Panc1 (cell line): ENCODE measurements around the gene BCR. TPM values are rescaled to one million over a fixed set of nuclear protein-coding genes. Genes with fewer than 3 reads are reported as not detected.

Source experiments
- ATAC-seq: fragments of 200-7000 bp; cut with Tn5 transposase; 2 replicates; pipeline ENCODE4 v1.9.1; 2020; ENCODE audit warnings: mild to moderate bottlenecking, moderate library complexity
- BruUV-seq: library from RNA; stranded (reverse); fragments of 400-500 nt; replicated peaks from 2 replicates; lab custom pipeline; 2021; lab: Mats Ljungman, UMichigan
- CTCF ChIA-PET: fragments of 300-600 bp; sonication (Branson Sonifier 250); formaldehyde crosslinking; loops from one replicate; lab custom pipeline; 2022; ENCODE audit warnings: antibody characterized with exemption; lab: Charles Lee
- POLR2A ChIA-PET: fragments of 300-600 bp; sonication (Branson Sonifier 250); formaldehyde crosslinking; loops from one replicate; lab custom pipeline; 2022; ENCODE audit warnings: antibody characterized with exemption; lab: Charles Lee
- DNase-seq: peaks from one replicate; pipeline ENCODE4 v3.0.0-alpha.2; 2010; ENCODE audit warnings: low read depth, low spot score
- H3K27ac ChIP-seq: 2 replicates; pipeline ENCODE4 v1.5.1; 2011; ENCODE audit warnings: mild to moderate bottlenecking, low read length, inconsistent platforms
- H3K27me3 ChIP-seq: fragments of 200-500 bp; sonication (Bioruptor generic); 2 replicates; pipeline ENCODE4 v1.6.0; 2014; ENCODE audit warnings: low read length, inconsistent platforms; ENCODE audit not compliant: control insufficient read depth, insufficient read depth
- H3K36me3 ChIP-seq: fragments of 200-500 bp; sonication (Bioruptor generic); 2 replicates; pipeline ENCODE4 v1.5.1; 2014; ENCODE audit warnings: inconsistent platforms, mild to moderate bottlenecking, low read length, moderate library complexity; ENCODE audit not compliant: control insufficient read depth, insufficient read depth
- H3K4me1 ChIP-seq: 2 replicates; pipeline ENCODE4 v1.5.1; 2011; ENCODE audit warnings: inconsistent platforms, mild to moderate bottlenecking, low read length, moderate library complexity; ENCODE audit not compliant: control insufficient read depth, insufficient read depth
- H3K4me3 ChIP-seq, 2 experiments: 2 replicates each; pipeline ENCODE4 v1.5.1; 2011 to 2012; ENCODE audit warnings: low read depth in 2 of 2, low read length in 2 of 2, mild to moderate bottlenecking in 2 of 2, inconsistent platforms in 1 of 2, moderate library complexity in 1 of 2
- H3K9me3 ChIP-seq: fragments of 200-500 bp; sonication (Bioruptor generic); 2 replicates; pipeline ENCODE4 v1.5.1; 2014; ENCODE audit warnings: low read depth, mild to moderate bottlenecking, inconsistent platforms, low read length, moderate library complexity; ENCODE audit not compliant: control insufficient read depth, insufficient read depth
- POLR2AphosphoS5 ChIP-seq: IDR thresholded peaks from 2 replicates; pipeline ENCODE4 v1.6.1; 2012; ENCODE audit warnings: mild to moderate bottlenecking, low read depth, low read length, moderate library complexity
- REST ChIP-seq, 2 experiments: IDR thresholded peaks; 2 replicates each; pipeline ENCODE4 v1.6.1; 2011 to 2012; ENCODE audit warnings: low read depth in 2 of 2, control low read depth in 1 of 2, low read length in 1 of 2, mild to moderate bottlenecking in 1 of 2, moderate library complexity in 1 of 2; ENCODE audit not compliant: insufficient read depth in 1 of 2
- SIN3A ChIP-seq: IDR thresholded peaks from 2 replicates; pipeline ENCODE4 v1.6.1; 2012; ENCODE audit warnings: low read depth, mild to moderate bottlenecking, low read length, moderate library complexity, borderline replicate concordance; ENCODE audit not compliant: insufficient read depth
- TCF7L2 ChIP-seq: IDR thresholded peaks from 2 replicates; pipeline ENCODE4 v1.6.1; 2011; ENCODE audit warnings: mild to moderate bottlenecking, low read depth, low read length, inconsistent platforms
- in situ Hi-C: cut with HindIII; loops from 2 replicates; pipeline ENCODE4 v1.10.0; 2016; ENCODE audit warnings: low sequenced_read_pairs, low pct_unique_long_range_greater_than_20kb
- intact Hi-C: fragments of 100-400 bp; cut with micrococcal nuclease; formaldehyde crosslinking; loops from one replicate; pipeline ENCODE4 v1.10.0; 2022; ENCODE audit not compliant: unreplicated experiment
- total RNA-seq: library from RNA; stranded (reverse); gene quantifications from one replicate; pipeline ENCODE4 v1.2.1, GENCODE V29; 2021; ENCODE audit not compliant: unreplicated experiment
- TF ChIP-seq, protein P1 (sequence below): fragments of 450-650 bp; IDR thresholded peaks from 2 replicates; pipeline ENCODE4 v1.5.1; 2017; ENCODE audit warnings: mild to moderate bottlenecking

The BCR gene
- total RNA-seq, 1 experiment from 2014 or later = 32.1 TPM

DNA sequence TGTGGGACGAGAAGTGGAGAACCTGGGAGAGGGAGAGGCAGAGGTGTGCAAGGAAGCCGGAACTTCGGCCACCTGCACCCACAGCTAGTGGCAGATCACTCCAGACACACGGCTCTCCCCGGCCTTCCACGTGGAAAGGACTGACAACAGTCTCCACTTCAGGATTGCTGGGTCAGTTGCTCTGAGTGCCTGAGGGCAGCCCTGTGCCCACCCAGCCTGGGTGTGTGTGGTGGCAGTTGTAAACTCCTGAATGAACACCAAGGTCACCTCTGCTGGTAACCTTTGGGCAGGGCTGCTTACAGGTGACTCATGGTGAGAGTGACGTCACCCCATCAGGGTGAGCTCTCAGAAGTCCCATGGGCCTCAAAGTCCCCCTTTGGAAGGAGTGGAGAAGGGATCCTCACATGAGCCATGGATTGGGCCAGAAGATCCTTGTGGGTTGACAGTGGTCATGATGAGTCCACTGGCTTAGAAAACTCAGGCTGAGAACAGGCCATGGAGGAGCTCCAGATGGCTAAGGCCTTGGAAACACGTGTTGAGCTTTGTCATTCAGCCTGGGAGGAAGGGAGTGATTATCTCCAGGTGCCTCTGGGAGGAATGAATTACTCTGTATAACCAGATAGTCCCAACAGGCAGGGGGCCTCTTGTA, 71.3 kb downstream of the BCR start:
- intact Hi-C loops = no loop called here

DNA sequence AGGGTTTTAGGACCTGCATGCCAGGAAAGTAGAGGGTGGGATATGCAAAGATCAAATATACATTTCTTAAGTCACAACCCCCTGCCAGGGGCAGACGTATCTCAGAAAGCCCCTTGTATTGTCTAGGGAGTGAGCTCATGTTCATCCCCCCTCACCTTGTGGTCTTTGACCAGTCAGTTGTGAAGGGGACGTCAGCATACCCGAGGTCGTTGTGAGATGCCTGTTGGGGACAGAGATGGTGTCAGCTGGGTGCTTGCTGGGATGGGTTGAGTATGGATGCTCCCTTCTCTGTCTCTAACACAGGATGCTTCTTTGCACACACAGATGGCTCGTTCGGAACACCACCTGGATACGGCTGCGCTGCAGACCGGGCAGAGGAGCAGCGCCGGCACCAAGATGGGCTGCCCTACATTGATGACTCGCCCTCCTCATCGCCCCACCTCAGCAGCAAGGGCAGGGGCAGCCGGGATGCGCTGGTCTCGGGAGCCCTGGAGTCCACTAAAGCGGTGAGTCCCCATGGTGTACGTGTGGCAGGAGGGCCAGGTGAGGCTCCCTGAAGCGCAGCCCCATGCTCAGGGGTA, 73.3 kb downstream of the BCR start:
- Histone ChIP-seq H3K9me3 (no peaks in the 10 kb centered on the region), H3K4me3 (no peak overlapping the region), H3K27ac (no peak overlapping the region), H3K27me3 (no peaks in the 10 kb centered on the region), H3K4me1 (no peaks in the 10 kb centered on the region), H3K36me3 (no peaks in the 10 kb centered on the region)
- in situ Hi-C loops (no loop called here), intact Hi-C loops (no loop called here)
- DNase-seq (no peak), ATAC-seq (no peak)
- CTCF ChIA-PET = no interaction called here
- POLR2A ChIA-PET = no interaction called here
- TF ChIP-seq SIN3A (no peak), TCF7L2 (no peak), POLR2AphosphoS5 (no peak), REST (IDR thresholded peaks at IDR 0.05; ENCODE audit: insufficient read depth in 1 of 2, low read depth in 2 of 2, low read length in 1 of 2) (no peak)
- TF ChIP-seq, protein P1, sequence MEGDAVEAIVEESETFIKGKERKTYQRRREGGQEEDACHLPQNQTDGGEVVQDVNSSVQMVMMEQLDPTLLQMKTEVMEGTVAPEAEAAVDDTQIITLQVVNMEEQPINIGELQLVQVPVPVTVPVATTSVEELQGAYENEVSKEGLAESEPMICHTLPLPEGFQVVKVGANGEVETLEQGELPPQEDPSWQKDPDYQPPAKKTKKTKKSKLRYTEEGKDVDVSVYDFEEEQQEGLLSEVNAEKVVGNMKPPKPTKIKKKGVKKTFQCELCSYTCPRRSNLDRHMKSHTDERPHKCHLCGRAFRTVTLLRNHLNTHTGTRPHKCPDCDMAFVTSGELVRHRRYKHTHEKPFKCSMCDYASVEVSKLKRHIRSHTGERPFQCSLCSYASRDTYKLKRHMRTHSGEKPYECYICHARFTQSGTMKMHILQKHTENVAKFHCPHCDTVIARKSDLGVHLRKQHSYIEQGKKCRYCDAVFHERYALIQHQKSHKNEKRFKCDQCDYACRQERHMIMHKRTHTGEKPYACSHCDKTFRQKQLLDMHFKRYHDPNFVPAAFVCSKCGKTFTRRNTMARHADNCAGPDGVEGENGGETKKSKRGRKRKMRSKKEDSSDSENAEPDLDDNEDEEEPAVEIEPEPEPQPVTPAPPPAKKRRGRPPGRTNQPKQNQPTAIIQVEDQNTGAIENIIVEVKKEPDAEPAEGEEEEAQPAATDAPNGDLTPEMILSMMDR = no peak
- BruUV-seq = no TSS peak

More for the DNA sequence above, 71.3 kb downstream of the BCR start:
- CTCF ChIA-PET = no interaction called here
- Histone ChIP-seq H3K4me3 (no peak overlapping the region), H3K27ac (no peak overlapping the region), H3K27me3 (no peaks in the 10 kb centered on the region), H3K36me3 (no peaks in the 10 kb centered on the region), H3K9me3 (no peaks in the 10 kb centered on the region), H3K4me1 (no peaks in the 10 kb centered on the region)
- TF ChIP-seq REST (IDR thresholded peaks at IDR 0.05; ENCODE audit: insufficient read depth in 1 of 2, low read depth in 2 of 2, low read length in 1 of 2) = no peak
- TF ChIP-seq POLR2AphosphoS5 = no peak
- TF ChIP-seq TCF7L2 = no peak
- TF ChIP-seq, protein P1 = no peak
- TF ChIP-seq SIN3A = no peak
- in situ Hi-C loops = no loop called here
- ATAC-seq = no peak; the same call in 1 of the 2 replicates
- no TSS peak for BruUV-seq
- POLR2A ChIA-PET = no interaction called here
- DNase-seq = peak; percentile 5
